Natural killer cell (primary cell): Measurements from ENCODE around the gene KIAA1671. TPM values are rescaled to one million over a fixed set of nuclear protein-coding genes. Genes with fewer than 3 reads are reported as not detected.

Experiments used
- ATAC-seq, 3 donors: fragments of 150-1000 bp in 2 of 3; fragments of 200-7000 bp in 1 of 3; cut with Tn5 transposase; 1 replicate in 1 of 3; 2 replicates in 2 of 3; pipeline ENCODE4 v1.10.0; 2021; ENCODE audit warnings: mild to moderate bottlenecking in 2 of 3, moderate library complexity in 2 of 3
- DNase-seq, 2 donors: peaks; one replicate each; pipeline versions ENCODE4 v3.0.0 to v3.0.0-alpha.2; 2013 to 2021; ENCODE audit warnings: mixed read lengths in 1 of 2
- H3K27ac ChIP-seq: one replicate; pipeline ENCODE4 v1.5.1; 2013; ENCODE audit warnings: mild to moderate bottlenecking, low read length
- H3K27me3 ChIP-seq: one replicate; pipeline ENCODE4 v1.6.1; 2013; ENCODE audit warnings: low read length; ENCODE audit not compliant: control insufficient read depth, insufficient read depth
- H3K36me3 ChIP-seq: one replicate; pipeline ENCODE4 v1.6.1; 2013; ENCODE audit warnings: low read length; ENCODE audit not compliant: control insufficient read depth, insufficient read depth
- H3K4me1 ChIP-seq: one replicate; pipeline ENCODE4 v1.6.1; 2013; ENCODE audit warnings: low read length; ENCODE audit not compliant: control insufficient read depth, insufficient read depth
- H3K4me3 ChIP-seq: one replicate; pipeline ENCODE4 v1.5.1; 2013; ENCODE audit warnings: low read length
- H3K9me3 ChIP-seq: one replicate; pipeline ENCODE4 v1.6.1; 2013; ENCODE audit warnings: low read length; ENCODE audit not compliant: control insufficient read depth, insufficient read depth
- H3K27ac Mint-ChIP-seq, 2 donors: one replicate each; pipeline ENCODE4 v1.8.0; 2022; ENCODE audit warnings: mild to moderate bottlenecking in 2 of 2, mixed read lengths in 2 of 2, moderate library complexity in 1 of 2
- H3K27me3 Mint-ChIP-seq, 2 donors: one replicate each; pipeline ENCODE4 v1.8.0; 2022; ENCODE audit warnings: low read depth in 2 of 2, mixed read lengths in 2 of 2
- H3K36me3 Mint-ChIP-seq: one replicate; pipeline ENCODE4 v1.8.0; 2022; ENCODE audit warnings: mixed read lengths
- H3K4me1 Mint-ChIP-seq, 2 donors: one replicate each; pipeline ENCODE4 v1.8.0; 2022; ENCODE audit warnings: mixed read lengths in 2 of 2
- H3K4me3 Mint-ChIP-seq: one replicate; pipeline ENCODE4 v1.8.0; 2022; ENCODE audit warnings: mild to moderate bottlenecking, moderate library complexity, mixed read lengths
- H3K9me3 Mint-ChIP-seq, 2 donors: one replicate each; pipeline ENCODE4 v1.8.0; 2022; ENCODE audit warnings: mixed read lengths in 2 of 2
- CTCF ChIP-seq: fragments of 200-600 bp; IDR thresholded peaks from one replicate; pipeline ENCODE4 v1.8.0; 2022; ENCODE audit warnings: antibody characterized with exemption
- WGBS: methylation state at CpG from one replicate; pipeline ENCODE4 v1.1.7; 2013; ENCODE audit warnings: missing lambda C conversion rate; ENCODE audit not compliant: insufficient coverage; 5-methylcytosine and 5-hydroxymethylcytosine counted together
- intact Hi-C: fragments of 100-400 bp; cut with micrococcal nuclease; formaldehyde crosslinking; loops from one replicate; pipeline ENCODE4 v1.14.2; 2022
- total RNA-seq, 4 donors: library from RNA; stranded (reverse); fragments of 120-200 nt in 1 of 4; gene quantifications; one replicate each; pipeline versions ENCODE4 v1.2.3 to v1.2.4, GENCODE V29; 2013 to 2022

Gene KIAA1671
- total RNA-seq, 3 donors from 2014 or later (not counting 1 experiment from before 2014, with no cell fraction given): 3.6 to 24.0 (median 7.3) TPM

DNA sequence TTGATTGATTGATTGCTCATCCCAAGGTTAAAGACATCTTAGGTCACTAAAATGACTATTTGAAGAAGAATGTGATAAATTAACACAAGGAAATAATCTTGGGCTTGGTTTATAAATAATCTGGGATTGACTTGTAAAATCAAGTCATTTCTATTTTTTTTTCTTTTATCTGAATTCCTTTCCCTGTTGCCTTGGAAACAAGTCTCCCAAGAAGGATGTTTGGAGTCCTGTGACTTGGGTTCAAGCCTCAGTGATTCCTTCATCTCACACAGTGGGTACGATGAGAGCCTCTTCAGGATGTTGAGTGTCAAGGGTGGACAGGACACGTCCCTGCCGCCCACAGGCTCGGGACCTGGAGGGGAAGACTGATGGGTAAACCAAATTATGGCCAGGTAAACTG lies 149.0 kb downstream of the KIAA1671 start:
- intact Hi-C loops: no loop called here
- Histone ChIP-seq H3K27me3 (no peaks in the 10 kb centered on the region), H3K4me1 (no peaks in the 10 kb centered on the region), H3K27ac (no peak overlapping the region), H3K4me3 (no peak overlapping the region), H3K36me3 (no peaks in the 10 kb centered on the region), H3K9me3 (no peaks in the 10 kb centered on the region)
- WGBS: 92% methylated on average over 4 of the region's 4 CpGs
- Mint-ChIP-seq H3K4me1 (peaks cover 0 to 4% of the 10 kb centered on the region in 2 donors), H3K36me3 (no peaks in the 10 kb centered on the region), H3K4me3 (no peak overlapping the region), H3K27me3 (no peaks in the 10 kb centered on the region), H3K27ac (no peak overlapping the region), H3K9me3 (no peaks in the 10 kb centered on the region)
- DNase-seq (no peak), ATAC-seq (no peak)
- no peak for TF ChIP-seq CTCF

DNA sequence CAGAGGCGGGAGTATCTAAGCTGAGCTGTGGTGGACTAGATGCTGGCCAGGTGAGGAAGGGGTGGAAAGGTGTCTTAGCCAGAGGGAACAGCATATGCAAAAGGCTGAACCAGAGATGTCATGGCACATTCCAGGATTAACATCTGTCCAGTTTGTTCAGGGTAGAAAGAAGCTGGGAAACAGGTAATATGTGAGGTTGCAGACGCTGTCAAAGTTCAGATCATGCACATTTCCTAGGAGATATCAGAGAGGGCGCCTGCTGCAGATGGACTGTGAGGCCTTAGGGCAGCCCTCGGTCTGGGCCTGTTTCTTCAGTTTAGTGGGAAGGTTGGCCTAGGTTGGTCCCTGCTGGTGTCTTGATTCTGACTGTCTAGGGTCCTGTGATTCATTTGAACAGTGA lies 149.5 kb downstream of the KIAA1671 start:
- H3K27ac Mint-ChIP-seq: no peak overlapping the region
- H3K4me1 Mint-ChIP-seq: peaks cover 0 to 4% of the 10 kb centered on the region in 2 donors
- TF ChIP-seq CTCF: no peak
- DNase-seq (no peak), ATAC-seq (no peak)
- Histone ChIP-seq H3K27me3 (no peaks in the 10 kb centered on the region), H3K27ac (no peak overlapping the region), H3K36me3 (no peaks in the 10 kb centered on the region), H3K4me3 (no peak overlapping the region), H3K4me1 (no peaks in the 10 kb centered on the region), H3K9me3 (no peaks in the 10 kb centered on the region)
- intact Hi-C loops: no loop called here
- no peaks in the 10 kb centered on the region for H3K9me3 Mint-ChIP-seq
- no peaks in the 10 kb centered on the region for H3K36me3 Mint-ChIP-seq
- no peak overlapping the region for H3K4me3 Mint-ChIP-seq
- 97% methylated on average over 4 of the region's 4 CpGs for WGBS
- no peaks in the 10 kb centered on the region for H3K27me3 Mint-ChIP-seq

GRCh38 chr22:25102722-25103121 lies 150.2 kb downstream of the KIAA1671 start:
- no peak for DNase-seq
- no peak for TF ChIP-seq CTCF
- no peak for ATAC-seq
- Histone ChIP-seq H3K27me3 (no peaks in the 10 kb centered on the region), H3K27ac (no peak overlapping the region), H3K4me3 (no peak overlapping the region), H3K4me1 (no peaks in the 10 kb centered on the region), H3K36me3 (no peaks in the 10 kb centered on the region), H3K9me3 (no peaks in the 10 kb centered on the region)
- Mint-ChIP-seq H3K36me3 (no peaks in the 10 kb centered on the region), H3K27me3 (no peaks in the 10 kb centered on the region), H3K4me1 (peaks cover 0 to 4% of the 10 kb centered on the region in 2 donors), H3K4me3 (no peak overlapping the region), H3K9me3 (no peaks in the 10 kb centered on the region), H3K27ac (no peak overlapping the region)
- WGBS: 91% methylated on average over 10 of the region's 10 CpGs
- intact Hi-C loops: no loop called here

DNA sequence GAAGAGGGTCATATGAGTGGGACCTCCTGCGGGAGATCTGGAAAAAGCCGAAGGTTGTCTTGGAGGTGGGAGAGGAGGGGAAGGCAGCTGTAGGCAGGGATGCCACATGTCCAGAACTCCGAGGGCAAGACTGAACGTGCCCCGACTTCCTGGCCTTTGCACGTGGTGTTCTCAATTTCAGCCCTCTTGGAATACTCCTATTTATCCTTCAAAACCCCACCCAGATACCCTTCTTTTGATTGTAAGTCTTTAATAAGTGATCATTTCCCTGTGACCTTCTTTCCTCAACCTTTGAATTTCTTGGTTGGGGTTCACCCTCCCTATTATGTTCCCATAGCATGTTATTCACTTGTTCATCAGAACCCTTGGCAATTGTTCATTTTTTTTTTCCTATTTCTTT lies 151.9 kb downstream of the KIAA1671 start:
- 94% methylated on average over 2 of the region's 6 CpGs for WGBS
- H3K9me3 Mint-ChIP-seq: no peaks in the 10 kb centered on the region
- H3K36me3 Mint-ChIP-seq: no peaks in the 10 kb centered on the region

More for the DNA sequence above, 151.9 kb downstream of the KIAA1671 start:
- no peak overlapping the region for H3K27ac Mint-ChIP-seq
- Histone ChIP-seq H3K27me3 (no peaks in the 10 kb centered on the region), H3K9me3 (no peaks in the 10 kb centered on the region), H3K36me3 (no peaks in the 10 kb centered on the region), H3K27ac (no peak overlapping the region), H3K4me1 (no peaks in the 10 kb centered on the region), H3K4me3 (no peak overlapping the region)
- DNase-seq (no peak), ATAC-seq (no peak)
- no peak overlapping the region for H3K4me3 Mint-ChIP-seq
- H3K4me1 Mint-ChIP-seq: peaks cover under 1 to 4% of the 10 kb centered on the region in 2 donors
- H3K27me3 Mint-ChIP-seq: no peaks in the 10 kb centered on the region
- intact Hi-C loops: no loop called here
- no peak for TF ChIP-seq CTCF
